OCI-LY3 (cell line): ENCODE results near the gene MAP4K3.
A peak's percentile ranks its signal among the peaks of the same experiment; 100 is the strongest.

ENCODE experiments used
- H2AFZ ChIP-seq: fragments of 200-600, 300-600 bp; shearing (Covaris generic); 2 replicates; pipeline ENCODE4 v1.6.0; 2014; ENCODE audit warnings: antibody characterized with exemption, low read depth, low read length
- H3K27ac ChIP-seq: fragments of 200-600, 300-600 bp; sonication (generic); 2 replicates; pipeline ENCODE4 v1.5.1; 2014; ENCODE audit warnings: mild to moderate bottlenecking, low read length, moderate library complexity, mixed read lengths
- H3K27me3 ChIP-seq: fragments of 200-600, 300-600 bp; sonication (generic); 2 replicates; pipeline ENCODE4 v1.6.1; 2014; ENCODE audit warnings: low read depth, low read length, mixed read lengths
- H3K36me3 ChIP-seq: fragments of 200-600, 300-600 bp; sonication (generic); replicated peaks from 2 replicates; pipeline ENCODE3; 2014; ENCODE audit warnings: low read depth, low read length, mixed read lengths
- H3K4me1 ChIP-seq: fragments of 300-600, 200-600 bp; sonication (generic); 2 replicates; pipeline ENCODE4 v1.6.1; 2014; ENCODE audit warnings: low read length, mixed read lengths
- H3K4me2 ChIP-seq: fragments of 200-600, 300-600 bp; sonication (generic); 2 replicates; pipeline ENCODE4 v1.6.1; 2014; ENCODE audit warnings: low read length, mixed read lengths
- H3K4me3 ChIP-seq: fragments of 300-600, 200-600 bp; sonication (generic); 2 replicates; pipeline ENCODE4 v1.5.1; 2014; ENCODE audit warnings: antibody characterized with exemption, mild to moderate bottlenecking, low read length, moderate library complexity
- H3K79me2 ChIP-seq: fragments of 300-600, 200-600 bp; shearing (Covaris generic); 2 replicates; pipeline ENCODE4 v1.6.1; 2014; ENCODE audit warnings: mild to moderate bottlenecking, low read length, mixed read lengths
- H3K9ac ChIP-seq: fragments of 300-600, 200-600 bp; shearing (Covaris generic); 2 replicates; pipeline ENCODE4 v1.6.0; 2014; ENCODE audit warnings: mild to moderate bottlenecking, low read length, moderate library complexity
- H3K9me3 ChIP-seq: fragments of 200-600, 300-600 bp; shearing (Covaris generic); 2 replicates; pipeline ENCODE4 v1.6.1; 2014; ENCODE audit warnings: low read length, mixed read lengths; ENCODE audit not compliant: insufficient read depth
- H4K20me1 ChIP-seq: fragments of 200-600, 300-600 bp; sonication (generic); 2 replicates; pipeline ENCODE4 v1.6.1; 2016; ENCODE audit warnings: low read length, mixed read lengths; ENCODE audit not compliant: insufficient read depth
- CTCF ChIP-seq: fragments of 200-600, 300-600 bp; sonication (generic); IDR thresholded peaks from 2 replicates; pipeline ENCODE4 v1.5.1; 2014; ENCODE audit warnings: antibody characterized with exemption, low read length, low read depth
- EZH2phosphoT487 ChIP-seq: fragments of 200-600 bp; shearing (Covaris generic); IDR thresholded peaks from 2 replicates; pipeline ENCODE4 v1.6.1; 2018; ENCODE audit warnings: antibody characterized with exemption, mixed run types, low read depth

The MAP4K3 gene

GRCh38 chr2:39436592-39437521 is at the start of gene MAP4K3:
Gene MAP4K3, minus strand, starts transcription at chr2:39437285. Its CDS starts 298 bp downstream, at chr2:39436987.
- no peaks in the 10 kb centered on the region for H3K36me3 ChIP-seq
- H3K4me1 ChIP-seq = peaks cover 11% of the 10 kb centered on the region
- H3K4me2 ChIP-seq = peak within 1 kb of the TSS; percentile 96
- H3K9ac ChIP-seq = peak within 1 kb of the TSS; percentile 76
- TF ChIP-seq CTCF = no peak
- TF ChIP-seq EZH2phosphoT487 = no peak
- peak within 1 kb of the TSS; percentile 86 for H2AFZ ChIP-seq
- H3K9me3 ChIP-seq = no peaks in the 10 kb centered on the region
- peaks cover 8% of the 10 kb centered on the region; the same call in 1 of the 2 replicates for H3K79me2 ChIP-seq
- H3K27ac ChIP-seq = no peak within 1 kb of the TSS
- H4K20me1 ChIP-seq = no peaks in the 10 kb centered on the region
- peak within 1 kb of the TSS; percentile 85 for H3K4me3 ChIP-seq
- no peaks in the 10 kb centered on the region for H3K27me3 ChIP-seq

- no peak overlapping the region for H3K9ac ChIP-seq
- no peak overlapping the region for H3K4me2 ChIP-seq
- H3K9me3 ChIP-seq = no peaks in the 10 kb centered on the region
- H3K4me3 ChIP-seq = no peak overlapping the region
- H3K27ac ChIP-seq = no peak overlapping the region
- peaks cover 12% of the 10 kb centered on the region for H4K20me1 ChIP-seq
- no peak overlapping the region for H2AFZ ChIP-seq
- peaks cover 78% of the 10 kb centered on the region for H3K27me3 ChIP-seq
- H3K36me3 ChIP-seq = no peaks in the 10 kb centered on the region
- H3K4me1 ChIP-seq = no peaks in the 10 kb centered on the region
- TF ChIP-seq CTCF (no peak), EZH2phosphoT487 (no peak)
- no peaks in the 10 kb centered on the region for H3K79me2 ChIP-seq
Measured at GRCh38 chr2:39486071-39486470, 49.0 kb upstream of the MAP4K3 start.

DNA sequence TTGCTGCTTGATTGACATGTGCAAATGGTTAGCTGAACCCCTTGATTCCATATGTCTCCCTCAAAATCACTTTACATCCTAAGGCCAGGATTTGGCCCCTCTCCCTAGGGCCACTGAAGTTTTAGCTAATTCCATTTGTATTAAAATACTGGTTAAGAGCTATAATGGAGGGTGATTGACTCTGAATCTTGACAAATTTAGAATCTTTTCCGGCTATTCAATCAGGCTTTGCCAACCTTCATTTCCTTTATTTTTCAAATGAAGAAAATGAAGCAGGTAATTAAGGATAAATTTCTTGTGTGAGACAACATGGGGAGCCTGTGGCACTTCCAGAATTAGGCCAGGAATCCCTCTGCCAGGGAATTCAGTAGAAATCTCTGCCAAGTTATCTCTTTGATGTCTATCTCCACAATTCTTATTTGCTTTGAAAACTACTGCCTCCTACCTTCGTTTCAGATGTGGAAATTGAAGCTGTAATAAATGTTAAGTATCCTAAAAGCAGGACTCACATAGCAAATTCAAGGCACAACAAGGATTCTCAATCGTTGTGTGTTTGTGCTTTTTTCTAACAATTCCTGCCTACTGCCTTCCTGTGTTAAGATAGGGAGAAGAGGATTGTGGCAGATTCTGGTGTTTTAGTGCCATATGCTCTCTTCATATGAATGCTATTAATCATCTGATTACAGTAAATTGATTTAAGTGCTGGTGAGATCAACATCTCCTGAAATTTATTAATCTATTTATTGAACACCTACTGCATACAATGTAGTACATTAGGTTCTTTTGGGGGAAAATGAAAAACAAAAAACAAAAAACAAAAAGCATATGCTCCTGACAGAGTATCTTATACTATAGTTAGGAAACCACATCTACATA is 47.8 kb upstream of the MAP4K3 start:
- Histone ChIP-seq H3K9ac (no peak overlapping the region), H4K20me1 (peaks cover 12% of the 10 kb centered on the region), H3K9me3 (no peaks in the 10 kb centered on the region), H2AFZ (no peak overlapping the region), H3K4me2 (no peak overlapping the region), H3K36me3 (no peaks in the 10 kb centered on the region), H3K27me3 (peaks cover 70% of the 10 kb centered on the region), H3K4me3 (no peak overlapping the region), H3K27ac (no peak overlapping the region), H3K79me2 (no peaks in the 10 kb centered on the region), H3K4me1 (no peaks in the 10 kb centered on the region)
- TF ChIP-seq EZH2phosphoT487 (no peak), CTCF (no peak)

- Histone ChIP-seq H3K9me3 (no peaks in the 10 kb centered on the region), H2AFZ (no peak overlapping the region), H3K36me3 (no peaks in the 10 kb centered on the region), H3K27me3 (peaks cover 69% of the 10 kb centered on the region), H3K4me1 (no peaks in the 10 kb centered on the region), H3K4me3 (no peak overlapping the region), H3K9ac (no peak overlapping the region), H4K20me1 (peaks cover 12% of the 10 kb centered on the region), H3K27ac (no peak overlapping the region), H3K79me2 (no peaks in the 10 kb centered on the region), H3K4me2 (no peak overlapping the region)
- TF ChIP-seq CTCF (no peak), EZH2phosphoT487 (no peak)
Measured at GRCh38 chr2:39484206-39484605, 47.1 kb upstream of the MAP4K3 start.
